Fibroblast of lung (primary cell): ENCODE measurements around the gene SLC39A6. TPM values are rescaled to one million over a fixed set of nuclear protein-coding genes. Genes with fewer than 3 reads are reported as not detected.

ENCODE experiments used
- DNase-seq, 2 donors: peaks; one replicate each; pipeline versions ENCODE4 v3.0.0 to v3.0.0-alpha.2; 2010; ENCODE audit warnings: low read depth in 2 of 2
- H2AFZ ChIP-seq: 2 replicates; pipeline ENCODE4 v1.5.1; 2012; ENCODE audit warnings: low read length, control low read depth, inconsistent platforms
- H3K27ac ChIP-seq: 2 replicates; pipeline ENCODE4 v1.5.1; 2011; ENCODE audit warnings: low read length, control low read depth; ENCODE audit not compliant: insufficient read depth
- H3K27me3 ChIP-seq: 2 replicates; pipeline ENCODE4 v1.5.1; 2011; ENCODE audit warnings: mild to moderate bottlenecking, low read length; ENCODE audit not compliant: control insufficient read depth, insufficient read depth
- H3K36me3 ChIP-seq: 2 replicates; pipeline ENCODE4 v1.5.1; 2011; ENCODE audit warnings: low read length; ENCODE audit not compliant: control insufficient read depth, insufficient read depth
- H3K4me1 ChIP-seq: 2 replicates; pipeline ENCODE4 v1.5.1; 2011; ENCODE audit warnings: low read length; ENCODE audit not compliant: control insufficient read depth, insufficient read depth; ENCODE audit errors: extremely low read depth
- H3K4me2 ChIP-seq: 2 replicates; pipeline ENCODE4 v1.5.1; 2011; ENCODE audit warnings: low read length, control low read depth; ENCODE audit not compliant: insufficient read depth; ENCODE audit errors: extremely low read depth
- H3K4me3 ChIP-seq, 4 experiments: fragments of 200-600 bp in 1 of 4; sonication (generic) in 1 of 4; replicated peaks in 1 of 4; 2 replicates each; pipeline ENCODE4 v1.5.1; 2011 to 2016; ENCODE audit warnings: low read length in 4 of 4, low read depth in 3 of 4, mild to moderate bottlenecking in 3 of 4, control low read depth in 2 of 4, inconsistent platforms in 1 of 4, mixed read lengths in 1 of 4; ENCODE audit not compliant: insufficient read depth in 1 of 4; ENCODE audit errors: control extremely low read depth in 1 of 4
- H3K79me2 ChIP-seq: 2 replicates; pipeline ENCODE4 v1.5.1; 2012; ENCODE audit warnings: mild to moderate bottlenecking, low read length, inconsistent platforms; ENCODE audit not compliant: control insufficient read depth, insufficient read depth
- H3K9ac ChIP-seq: 2 replicates; pipeline ENCODE4 v1.5.1; 2011; ENCODE audit warnings: mild to moderate bottlenecking, low read length, control low read depth; ENCODE audit not compliant: insufficient read depth
- H3K9me3 ChIP-seq: 2 replicates; pipeline ENCODE4 v1.5.1; 2012; ENCODE audit warnings: low read depth, low read length; ENCODE audit not compliant: control insufficient read depth, insufficient read depth
- H4K20me1 ChIP-seq: 2 replicates; pipeline ENCODE4 v1.5.1; 2011; ENCODE audit warnings: low read length; ENCODE audit not compliant: control insufficient read depth, insufficient read depth; ENCODE audit errors: extremely low read depth
- EZH2 ChIP-seq: IDR thresholded peaks from 2 replicates; pipeline ENCODE4 v1.5.1; 2012; ENCODE audit warnings: low read length, control low read depth, mild to moderate bottlenecking; ENCODE audit errors: missing control alignments
- polyA plus RNA-seq, 2 donors: library from polyadenylated mRNA; depleted of rRNA in 1 of 2; stranded (reverse) in 1 of 2; unstranded in 1 of 2; fragments of >200 nt; gene quantifications; 2 replicates each; pipeline ENCODE4 v1.2.1, GENCODE V29; 2011 to 2012; ENCODE audit warnings: missing spikeins in 1 of 2
- total RNA-seq: library from RNA; depleted of rRNA; stranded (reverse); fragments of >200 nt; gene quantifications from 2 replicates; pipeline ENCODE4 v1.2.1, GENCODE V29; 2014
- TF ChIP-seq, protein P1 (sequence below), 2 donors: IDR thresholded peaks in 1 of 2; conservative IDR thresholded peaks in 1 of 2; 1 replicate in 1 of 2; 2 replicates in 1 of 2; pipeline ENCODE4 v1.5.1; 2011 to 2012; ENCODE audit warnings: low read length in 2 of 2, control low read depth in 1 of 2, inconsistent platforms in 1 of 2, low read depth in 1 of 2, mild to moderate bottlenecking in 1 of 2

SLC39A6 gene
- total and polyA plus RNA-seq, 2 donors (not counting 1 experiment from before 2014, with no cell fraction given) = 118 to 164 TPM

- H3K36me3 ChIP-seq = peaks cover 13% of the 10 kb centered on the region
- no peak overlapping the region for H3K9ac ChIP-seq
- no peak overlapping the region for H3K4me3 ChIP-seq
- H3K9me3 ChIP-seq = no peaks in the 10 kb centered on the region
- peaks cover 8% of the 10 kb centered on the region for H3K4me1 ChIP-seq
- no peaks in the 10 kb centered on the region for H3K79me2 ChIP-seq
- H3K4me2 ChIP-seq = no peak overlapping the region
- no peaks in the 10 kb centered on the region for H4K20me1 ChIP-seq
- no peaks in the 10 kb centered on the region for H3K27me3 ChIP-seq
- H2AFZ ChIP-seq = no peak overlapping the region
- H3K27ac ChIP-seq = no peak overlapping the region
- peak in 1 of 2 donors; percentile 43 for DNase-seq
- TF ChIP-seq EZH2 = no peak
- TF ChIP-seq, protein P1, sequence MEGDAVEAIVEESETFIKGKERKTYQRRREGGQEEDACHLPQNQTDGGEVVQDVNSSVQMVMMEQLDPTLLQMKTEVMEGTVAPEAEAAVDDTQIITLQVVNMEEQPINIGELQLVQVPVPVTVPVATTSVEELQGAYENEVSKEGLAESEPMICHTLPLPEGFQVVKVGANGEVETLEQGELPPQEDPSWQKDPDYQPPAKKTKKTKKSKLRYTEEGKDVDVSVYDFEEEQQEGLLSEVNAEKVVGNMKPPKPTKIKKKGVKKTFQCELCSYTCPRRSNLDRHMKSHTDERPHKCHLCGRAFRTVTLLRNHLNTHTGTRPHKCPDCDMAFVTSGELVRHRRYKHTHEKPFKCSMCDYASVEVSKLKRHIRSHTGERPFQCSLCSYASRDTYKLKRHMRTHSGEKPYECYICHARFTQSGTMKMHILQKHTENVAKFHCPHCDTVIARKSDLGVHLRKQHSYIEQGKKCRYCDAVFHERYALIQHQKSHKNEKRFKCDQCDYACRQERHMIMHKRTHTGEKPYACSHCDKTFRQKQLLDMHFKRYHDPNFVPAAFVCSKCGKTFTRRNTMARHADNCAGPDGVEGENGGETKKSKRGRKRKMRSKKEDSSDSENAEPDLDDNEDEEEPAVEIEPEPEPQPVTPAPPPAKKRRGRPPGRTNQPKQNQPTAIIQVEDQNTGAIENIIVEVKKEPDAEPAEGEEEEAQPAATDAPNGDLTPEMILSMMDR (conservative IDR thresholded peaks at IDR 0.05 in 1 of 2, IDR thresholded peaks at IDR 0.05 in 1 of 2; ENCODE audit: low read depth in 1 of 2, low read length in 2 of 2) = no peak
Measured at GRCh38 chr18:36162981-36163380, 33.8 kb upstream of the SLC39A6 start.

- Histone ChIP-seq H3K4me2 (no peak overlapping the region), H3K27me3 (no peaks in the 10 kb centered on the region), H3K4me3 (no peak overlapping the region), H3K9me3 (no peaks in the 10 kb centered on the region), H3K79me2 (no peaks in the 10 kb centered on the region), H3K4me1 (peaks cover 21% of the 10 kb centered on the region), H4K20me1 (no peaks in the 10 kb centered on the region), H3K36me3 (peaks cover 12% of the 10 kb centered on the region), H2AFZ (no peak overlapping the region), H3K27ac (no peak overlapping the region), H3K9ac (no peak overlapping the region)
- no peak for TF ChIP-seq EZH2
- no peak for DNase-seq
Measured at GRCh38 chr18:36160959-36161371, 31.8 kb upstream of the SLC39A6 start.

- Histone ChIP-seq H3K79me2 (no peaks in the 10 kb centered on the region), H4K20me1 (no peaks in the 10 kb centered on the region), H2AFZ (peak overlapping the region; percentile 66), H3K4me1 (peaks cover 25% of the 10 kb centered on the region), H3K27ac (peak overlapping the region; percentile 91), H3K4me2 (peak overlapping the region; percentile 72), H3K4me3 (no peak overlapping the region), H3K27me3 (no peaks in the 10 kb centered on the region), H3K36me3 (peaks cover 8% of the 10 kb centered on the region), H3K9ac (peak overlapping the region; percentile 26), H3K9me3 (no peaks in the 10 kb centered on the region)
- TF ChIP-seq EZH2 = no peak
- TF ChIP-seq, protein P1 (conservative IDR thresholded peaks at IDR 0.05 in 1 of 2, IDR thresholded peaks at IDR 0.05 in 1 of 2; ENCODE audit: low read depth in 1 of 2, low read length in 2 of 2) = no peak
- DNase-seq = peak; percentile 82 to 95
Measured at GRCh38 chr18:36158266-36158867, 29.2 kb upstream of the SLC39A6 start.
